Measurements from ENCODE around the gene GPR137. TPM values are rescaled to one million over a fixed set of nuclear protein-coding genes. Genes with fewer than 3 reads are reported as not detected.

GPR137 gene
- total and polyA plus RNA-seq, 9 of the 15 experiments (the other 6 are each of a cell fraction or from before 2014, with no cell fraction given): 0.32 to 26.7 (median 10.7) TPM

GRCh38 chr11:64246871-64247728 lies 38.5 kb upstream of the GPR137 start, which contains the start of gene PPP1R14B (continued):
- no peak for TF ChIP-seq DEAF1 (CRISPR knock-in tag; IDR thresholded peaks at IDR 0.05)
- no peak for TF ChIP-seq SETDB1 (IDR thresholded peaks at IDR 0.05; ENCODE audit: low read length)
- 0 out of 2 replicates have a peak, but pooled peaks have one; percentile 43 for TF ChIP-seq ZNF12 (CRISPR knock-in tag; IDR thresholded peaks at IDR 0.05)
- peak; percentile 98 for TF ChIP-seq ETS1 (conservative IDR thresholded peaks at IDR 0.05; ENCODE audit: control insufficient read depth, low read depth, low read length)
- peak; percentile 61; the same call in 1 of the 2 replicates for TF ChIP-seq SP1 (CRISPR knock-in tag; IDR thresholded peaks at IDR 0.05)
- no peak for TF ChIP-seq RUNX1 (IDR thresholded peaks at IDR 0.05; ENCODE audit: low read depth)
- peak in 1 of 2 experiments; percentile 53 for TF ChIP-seq AFF1 (IDR thresholded peaks at IDR 0.05; ENCODE audit: low read depth in 1 of 2, partially characterized antibody in 2 of 2)
- TF ChIP-seq PHF8 (IDR thresholded peaks at IDR 0.05; ENCODE audit: borderline replicate concordance, low read length): peak; percentile 56; the same call in 1 of the 2 replicates
- no peak for TF ChIP-seq KLF10 (CRISPR knock-in tag; IDR thresholded peaks at IDR 0.05)
- TF ChIP-seq DDX20 (tag; IDR thresholded peaks at IDR 0.05; ENCODE audit: low read depth): no peak
- no peak for TF ChIP-seq CBX8 (IDR thresholded peaks at IDR 0.05; ENCODE audit: borderline replicate concordance, extremely low read depth, low read depth, low read length, poor library complexity, severe bottlenecking)
- TF ChIP-seq ZZZ3 (IDR thresholded peaks at IDR 0.05): no peak
- TF ChIP-seq HDAC8 (tag; IDR thresholded peaks at IDR 0.05): no peak; the same call in 1 of the 2 replicates
- TF ChIP-seq NCOA2 (IDR thresholded peaks at IDR 0.05; ENCODE audit: partially characterized antibody in 2 of 2): no peak
- peak; percentile 89 for TF ChIP-seq POLR2G (IDR thresholded peaks at IDR 0.05; ENCODE audit: low read depth, low read length)
- 0 out of 2 replicates have a peak, but pooled peaks have one; percentile 19 for TF ChIP-seq BHLHE40 (IDR thresholded peaks at IDR 0.05; ENCODE audit: low read length)
- TF ChIP-seq IRF9 (tag; IDR thresholded peaks at IDR 0.05): 0 out of 2 replicates have a peak, but pooled peaks have one; percentile 6
- no peak for TF ChIP-seq NFXL1 (CRISPR knock-in tag; IDR thresholded peaks at IDR 0.05)
- TF ChIP-seq ZNF444 (CRISPR knock-in tag; IDR thresholded peaks at IDR 0.05): no peak
